Thyroid gland (tissue), 4 donors: ENCODE results near the gene GATA6. TPM values are rescaled to one million over a fixed set of nuclear protein-coding genes. Genes with fewer than 3 reads are reported as not detected.

Source experiments
- DNase-seq, 2 donors: peaks; one replicate each; pipeline ENCODE4 v3.0.0-alpha.2; 2019
- H3K27ac ChIP-seq, 3 donors: fragments of 200-600 bp; sonication (generic); 1 replicate in 2 of 3; 2 replicates in 1 of 3; pipeline ENCODE4 v1.5.1; 2016 to 2019; ENCODE audit warnings: mild to moderate bottlenecking in 1 of 3, moderate library complexity in 1 of 3
- H3K27me3 ChIP-seq: fragments of 200-600 bp; sonication (generic); one replicate; pipeline ENCODE4 v1.5.1; 2019
- H3K36me3 ChIP-seq, 2 donors: fragments of 200-600 bp; sonication (generic); one replicate each; pipeline ENCODE4 v1.5.1; 2016 to 2019
- H3K4me1 ChIP-seq, 2 donors: fragments of 200-600 bp; sonication (generic); one replicate each; pipeline ENCODE4 v1.5.1; 2017 to 2019
- H3K4me3 ChIP-seq, 3 donors: fragments of 200-600 bp; sonication (generic); replicated peaks in 1 of 3; 1 replicate in 2 of 3; 2 replicates in 1 of 3; pipeline ENCODE4 v1.5.1; 2016; ENCODE audit warnings: mild to moderate bottlenecking in 1 of 3
- H3K9me3 ChIP-seq: fragments of 200-600 bp; sonication (generic); one replicate; pipeline ENCODE4 v1.5.1; 2017
- CTCF ChIP-seq, 6 experiments: fragments of 200-600 bp in 3 of 6; fragments of 450-650 bp in 3 of 6; sonication (generic) in 3 of 6; IDR thresholded peaks; one replicate each; pipeline ENCODE4 v1.5.1; 2016 to 2019; ENCODE audit warnings: antibody characterized with exemption in 6 of 6, mild to moderate bottlenecking in 2 of 6, inconsistent platforms in 1 of 6, moderate library complexity in 1 of 6
- POLR2A ChIP-seq, 2 donors: fragments of 450-650 bp; IDR thresholded peaks; one replicate each; pipeline ENCODE4 v1.6.1; 2017; ENCODE audit warnings: antibody characterized with exemption in 2 of 2, mild to moderate bottlenecking in 2 of 2, moderate library complexity in 1 of 2
- WGBS, 2 donors: methylation state at CpG; one replicate each; pipeline ENCODE4 v1.1.5; 2017; 5-methylcytosine and 5-hydroxymethylcytosine counted together
- intact Hi-C: fragments of 100-400 bp; cut with DNase I; formaldehyde crosslinking; loops from one replicate; pipeline ENCODE4 v1.15.1; 2023
- total RNA-seq, 4 donors: library from RNA; depleted of rRNA; stranded (reverse); fragments of >200 nt; gene quantifications; one replicate each; pipeline ENCODE4 v1.2.3, GENCODE V29; 2016

Gene GATA6
- total RNA-seq, 4 donors from 2014 or later, result 8.5 to 18.9 (median 15.1) TPM

GRCh38 chr18:22204996-22205395 is 35.6 kb downstream of the GATA6 start:
- Histone ChIP-seq H3K27me3 (no peaks in the 10 kb centered on the region), H3K9me3 (no peaks in the 10 kb centered on the region), H3K36me3 (peaks cover 0 to 8% of the 10 kb centered on the region in 2 donors), H3K27ac (no peak overlapping the region), H3K4me1 (peaks cover 0 to 4% of the 10 kb centered on the region in 2 donors), H3K4me3 (no peak overlapping the region)
- TF ChIP-seq CTCF (IDR thresholded peaks at IDR 0.05) (no peak), POLR2A (IDR thresholded peaks at IDR 0.05) (no peak)
- DNase-seq, result no peak
- 85 to 94% methylated on average over 6 of the region's 6 CpGs for WGBS, 2 donors
- intact Hi-C loops, result no loop called here

GRCh38 chr18:22207021-22207758 is 37.8 kb downstream of the GATA6 start:
- WGBS, 2 donors, result 85 to 90% methylated on average over 5 of the region's 5 CpGs
- H3K27me3 ChIP-seq, result no peaks in the 10 kb centered on the region
- H3K4me1 ChIP-seq, result peaks cover 5% of the 10 kb centered on the region in 2 donors
- no peak overlapping the region for H3K4me3 ChIP-seq
- H3K36me3 ChIP-seq, result no peaks in the 10 kb centered on the region
- TF ChIP-seq POLR2A (IDR thresholded peaks at IDR 0.05), result no peak
- no peak for TF ChIP-seq CTCF (IDR thresholded peaks at IDR 0.05)
- H3K9me3 ChIP-seq, result no peaks in the 10 kb centered on the region
- no peak for DNase-seq
- intact Hi-C loops, result no loop called here
- no peak overlapping the region for H3K27ac ChIP-seq

GRCh38 chr18:22210311-22210754 is 40.9 kb downstream of the GATA6 start:
- H3K27me3 ChIP-seq, result no peaks in the 10 kb centered on the region
- intact Hi-C loops, result no loop called here
- DNase-seq, result no peak
- no peak for TF ChIP-seq CTCF (IDR thresholded peaks at IDR 0.05)
- TF ChIP-seq POLR2A (IDR thresholded peaks at IDR 0.05), result no peak
- 68 to 77% methylated on average over 4 of the region's 4 CpGs for WGBS, 2 donors
- H3K27ac ChIP-seq, result no peak overlapping the region
- peaks cover 27 to 34% of the 10 kb centered on the region in 2 donors for H3K4me1 ChIP-seq
- no peaks in the 10 kb centered on the region for H3K9me3 ChIP-seq
- H3K4me3 ChIP-seq, result no peak overlapping the region
- H3K36me3 ChIP-seq, result no peaks in the 10 kb centered on the region

GRCh38 chr18:22211657-22212056 is 42.3 kb downstream of the GATA6 start:
- TF ChIP-seq CTCF (IDR thresholded peaks at IDR 0.05) (no peak), POLR2A (IDR thresholded peaks at IDR 0.05) (no peak)
- Histone ChIP-seq H3K36me3 (no peaks in the 10 kb centered on the region), H3K27ac (no peak overlapping the region), H3K9me3 (no peaks in the 10 kb centered on the region), H3K4me1 (peaks cover 26 to 37% of the 10 kb centered on the region in 2 donors), H3K4me3 (no peak overlapping the region), H3K27me3 (no peaks in the 10 kb centered on the region)
- no peak for DNase-seq
- intact Hi-C loops, result no loop called here
- 64 to 71% methylated on average over 2 of the region's 2 CpGs for WGBS, 2 donors

- peak; percentile 87 to 90 for DNase-seq
- Histone ChIP-seq H3K27me3 (no peaks in the 10 kb centered on the region), H3K4me1 (peaks cover 23 to 37% of the 10 kb centered on the region in 2 donors), H3K4me3 (no peak overlapping the region), H3K36me3 (no peaks in the 10 kb centered on the region), H3K9me3 (no peaks in the 10 kb centered on the region), H3K27ac (peak overlapping the region; percentile 35 to 79 (median 39))
- WGBS, 2 donors, result 24 to 25% methylated on average over 5 to 6 of the region's 6 CpGs
- TF ChIP-seq POLR2A (IDR thresholded peaks at IDR 0.05) (no peak), CTCF (IDR thresholded peaks at IDR 0.05) (no peak)
- intact Hi-C loops, result no loop called here
These were observed 44.1 kb downstream of the GATA6 start for GRCh38 chr18:22213333-22213973.
